ENCODE measurements around the gene PTPN4. TPM values are rescaled to one million over a fixed set of nuclear protein-coding genes. Genes with fewer than 3 reads are reported as not detected.
A peak's percentile ranks its signal among the peaks of the same experiment; 100 is the strongest.

The PTPN4 gene
- total and polyA plus RNA-seq, 2 of the 13 experiments (the other 11 are each of a cell fraction or from before 2014, with no cell fraction given): 20.3 to 34.6 TPM

DNA sequence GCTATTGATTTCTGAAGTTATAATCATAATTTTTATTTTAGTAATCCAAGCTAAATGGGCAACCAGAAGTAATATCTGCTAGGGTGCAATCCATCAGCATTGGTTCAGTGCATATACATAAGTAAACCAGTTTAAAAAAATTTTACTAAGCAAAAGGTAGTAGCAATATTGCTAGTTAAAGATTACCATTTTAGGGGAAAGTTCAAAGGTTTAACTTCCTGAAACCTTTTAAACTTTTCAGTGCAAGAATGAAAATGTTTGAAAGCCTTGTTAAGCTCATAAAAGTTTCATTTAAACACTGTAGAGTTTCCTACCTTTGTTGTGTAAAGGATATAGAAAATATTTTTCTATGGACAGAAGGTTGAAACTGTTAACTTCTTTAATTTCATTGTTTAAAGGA, 222.2 kb downstream of the PTPN4 start (continued):
- TF ChIP-seq ARID5B (CRISPR knock-in tag; IDR thresholded peaks at IDR 0.05): peak; percentile 38; the same call in 1 of the 2 replicates
- TF ChIP-seq GATA4 (IDR thresholded peaks at IDR 0.05; ENCODE audit: borderline replicate concordance, low read depth): no peak

GRCh38 chr2:119982506-119982905, 222.8 kb downstream of the PTPN4 start:
- peaks cover 22% of the 10 kb centered on the region for H3K4me1 ChIP-seq (ENCODE audit: insufficient read depth, low read length)
- no peaks in the 10 kb centered on the region for H3K27me3 ChIP-seq (ENCODE audit: control insufficient read depth in 1 of 2, insufficient read depth in 2 of 2, low read length in 2 of 2)
- ATAC-seq (no peak; the same call in 2 of the 3 replicates), FAIRE-seq (no peak), DNase-seq (ENCODE audit: low spot score) (no peak)
- H3K36me3 ChIP-seq (replicated peaks in 1 of 2; ENCODE audit: control insufficient read depth in 1 of 2, insufficient read depth in 2 of 2, low read length in 2 of 2): no peaks in the 10 kb centered on the region
- ChIA-PET CTCF (ENCODE audit: low intra/inter-chr PET ratio, low total read pairs) (no interaction called here), POLR2A (interaction anchor here (0.7 to 1.2 kb wide), 3 partner anchors 30 to 40 kb away, joined by 3 to 4 read pairs (median 3); partner anchors contain the start of gene EPB41L5)
- H2AFZ ChIP-seq (ENCODE audit: low read length): no peak overlapping the region
- in situ Hi-C loops (cut with HindIII; ENCODE audit: extremely low pct_ligation_motif_present, low pct_unique_long_range_greater_than_20kb) (no loop called here), intact Hi-C loops (cut with micrococcal nuclease; ENCODE audit: unreplicated experiment) (no loop called here)
- BruUV-seq (replicated peaks): no TSS peak
- H3K4me3 ChIP-seq (replicated peaks in 1 of 3; ENCODE audit: insufficient read depth in 1 of 3, low read depth in 2 of 3, low read length in 3 of 3): peak overlapping the region in 1 of 3 experiments; percentile 13; a peak in 1 of 6 replicates
- no peaks in the 10 kb centered on the region for H4K20me1 ChIP-seq (ENCODE audit: insufficient read depth, low read length)
- peak overlapping the region; percentile 44 for H3K27ac ChIP-seq (ENCODE audit: extremely low read length, insufficient read depth, low read length)
- H3K79me2 ChIP-seq (ENCODE audit: insufficient read depth, low read length): no peaks in the 10 kb centered on the region
- H3K9me3 ChIP-seq (ENCODE audit: low read length): no peaks in the 10 kb centered on the region
- WGBS (ENCODE audit: low lambda C conversion rate): 73% methylated on average over 2 of the region's 2 CpGs
- H3K4me2 ChIP-seq (ENCODE audit: low read depth, low read length): no peak overlapping the region; the same call in 1 of the 2 replicates
- TF ChIP-seq FOXP1 (IDR thresholded peaks at IDR 0.05): no peak
- TF ChIP-seq FOXP1 (CRISPR knock-in tag; IDR thresholded peaks at IDR 0.05): 0 out of 2 replicates have a peak, but pooled peaks have one; percentile 11
- no peak for TF ChIP-seq ZFP41 (CRISPR knock-in tag; IDR thresholded peaks at IDR 0.05; ENCODE audit: borderline replicate concordance)
- H3K9ac ChIP-seq (ENCODE audit: insufficient read depth, low read depth, low read length): no peak overlapping the region

Data from HepG2 (cell line).